ENCODE data around the gene RRAGD. TPM values are rescaled to one million over a fixed set of nuclear protein-coding genes. Genes with fewer than 3 reads are reported as not detected.

RRAGD gene
- total and polyA plus RNA-seq, 2 of the 13 experiments (the other 11 are each of a cell fraction or from before 2014, with no cell fraction given) = 0.35 to 0.53 TPM

- TF ChIP-seq TRAFD1 (CRISPR knock-in tag; IDR thresholded peaks at IDR 0.05; ENCODE audit: borderline replicate concordance) (no peak), RFXAP (CRISPR knock-in tag; IDR thresholded peaks at IDR 0.05; ENCODE audit: borderline replicate concordance) (no peak; the same call in 1 of the 2 replicates), NFE2L2 (IDR thresholded peaks at IDR 0.05; ENCODE audit: low read length) (no peak), E2F2 (CRISPR knock-in tag; IDR thresholded peaks at IDR 0.05; ENCODE audit: borderline replicate concordance) (peak; percentile 32; the same call in 1 of the 2 replicates), DRAP1 (CRISPR knock-in tag; IDR thresholded peaks at IDR 0.05) (0 out of 2 replicates have a peak, but pooled peaks have one; percentile 50), ZSCAN9 (CRISPR knock-in tag; IDR thresholded peaks at IDR 0.05; ENCODE audit: borderline replicate concordance) (no peak), ZBTB21 (CRISPR knock-in tag; IDR thresholded peaks at IDR 0.05) (no peak), KIAA2018 (CRISPR knock-in tag; IDR thresholded peaks at IDR 0.05; ENCODE audit: borderline replicate concordance) (no peak), HINFP (CRISPR knock-in tag; IDR thresholded peaks at IDR 0.05; ENCODE audit: low read depth) (no peak; the same call in 1 of the 2 replicates), ZNF710 (CRISPR knock-in tag; IDR thresholded peaks at IDR 0.05; ENCODE audit: borderline replicate concordance) (no peak), ZNF549 (CRISPR knock-in tag; IDR thresholded peaks at IDR 0.05) (no peak), YY1 (IDR thresholded peaks at IDR 0.05; ENCODE audit: insufficient read depth, insufficient replicate concordance, low read depth, low read length) (peak; percentile 81)
Observed at GRCh38 chr6:89352278-89353117, 59.6 kb downstream of the RRAGD start, which contains the start of gene UBE2J1 (continued).

Data from HepG2 (cell line).